H1 (cell line): ENCODE measurements around the gene TBC1D30. TPM values are rescaled to one million over a fixed set of nuclear protein-coding genes. Genes with fewer than 3 reads are reported as not detected.

ENCODE experiments used
- BRCA1 ChIP-seq: IDR thresholded peaks from 2 replicates; pipeline ENCODE4 v1.6.1; 2012; ENCODE audit warnings: low read depth, low read length, improper control_type of control experiment
- KDM1A ChIP-seq: fragments of 200-600, 300-600 bp; sonication (generic); IDR thresholded peaks from 2 replicates; pipeline ENCODE4 v1.7.1; 2016; ENCODE audit warnings: mild to moderate bottlenecking, low read length, borderline replicate concordance
- polyA plus RNA-seq, 7 experiments: library from polyadenylated mRNA; depleted of rRNA in 3 of 7; stranded (reverse) in 5 of 7; unstranded in 2 of 7; fragments of >200 nt in 5 of 7; fragments of 200-250 nt in 2 of 7; gene quantifications; 1 replicate in 5 of 7; 2 replicates in 1 of 7; 4 replicates in 1 of 7; pipeline versions ENCODE4 v1.2.1 to v1.2.3, GENCODE V29; 2011 to 2013; ENCODE audit warnings: missing spikeins in 2 of 7, mixed read lengths in 2 of 7
- total RNA-seq: library from RNA; stranded (reverse); fragmentation: NEBNext Ultra II Directional; extraction: Animal tissue kit (Norgen Biotek cat#: 25700); gene quantifications from 2 replicates; pipeline ENCODE4 v1.2.1, GENCODE V29; 2021
- TF ChIP-seq, protein P1 (sequence below): fragments of 300-600 bp; sonication (generic); IDR thresholded peaks from 2 replicates; pipeline ENCODE4 v1.7.1; 2012; ENCODE audit warnings: low read length, moderate library complexity, mild to moderate bottlenecking, inconsistent platforms; ENCODE audit not compliant: insufficient replicate concordance

Gene TBC1D30
- total and polyA plus RNA-seq, 2 of the 8 experiments (the other 6 are each of a cell fraction or from before 2014, with no cell fraction given): 2.8 to 5.5 TPM

GRCh38 chr12:64889434-64890216, 65.2 kb downstream of the TBC1D30 start (continued):
- TF ChIP-seq, protein P1, sequence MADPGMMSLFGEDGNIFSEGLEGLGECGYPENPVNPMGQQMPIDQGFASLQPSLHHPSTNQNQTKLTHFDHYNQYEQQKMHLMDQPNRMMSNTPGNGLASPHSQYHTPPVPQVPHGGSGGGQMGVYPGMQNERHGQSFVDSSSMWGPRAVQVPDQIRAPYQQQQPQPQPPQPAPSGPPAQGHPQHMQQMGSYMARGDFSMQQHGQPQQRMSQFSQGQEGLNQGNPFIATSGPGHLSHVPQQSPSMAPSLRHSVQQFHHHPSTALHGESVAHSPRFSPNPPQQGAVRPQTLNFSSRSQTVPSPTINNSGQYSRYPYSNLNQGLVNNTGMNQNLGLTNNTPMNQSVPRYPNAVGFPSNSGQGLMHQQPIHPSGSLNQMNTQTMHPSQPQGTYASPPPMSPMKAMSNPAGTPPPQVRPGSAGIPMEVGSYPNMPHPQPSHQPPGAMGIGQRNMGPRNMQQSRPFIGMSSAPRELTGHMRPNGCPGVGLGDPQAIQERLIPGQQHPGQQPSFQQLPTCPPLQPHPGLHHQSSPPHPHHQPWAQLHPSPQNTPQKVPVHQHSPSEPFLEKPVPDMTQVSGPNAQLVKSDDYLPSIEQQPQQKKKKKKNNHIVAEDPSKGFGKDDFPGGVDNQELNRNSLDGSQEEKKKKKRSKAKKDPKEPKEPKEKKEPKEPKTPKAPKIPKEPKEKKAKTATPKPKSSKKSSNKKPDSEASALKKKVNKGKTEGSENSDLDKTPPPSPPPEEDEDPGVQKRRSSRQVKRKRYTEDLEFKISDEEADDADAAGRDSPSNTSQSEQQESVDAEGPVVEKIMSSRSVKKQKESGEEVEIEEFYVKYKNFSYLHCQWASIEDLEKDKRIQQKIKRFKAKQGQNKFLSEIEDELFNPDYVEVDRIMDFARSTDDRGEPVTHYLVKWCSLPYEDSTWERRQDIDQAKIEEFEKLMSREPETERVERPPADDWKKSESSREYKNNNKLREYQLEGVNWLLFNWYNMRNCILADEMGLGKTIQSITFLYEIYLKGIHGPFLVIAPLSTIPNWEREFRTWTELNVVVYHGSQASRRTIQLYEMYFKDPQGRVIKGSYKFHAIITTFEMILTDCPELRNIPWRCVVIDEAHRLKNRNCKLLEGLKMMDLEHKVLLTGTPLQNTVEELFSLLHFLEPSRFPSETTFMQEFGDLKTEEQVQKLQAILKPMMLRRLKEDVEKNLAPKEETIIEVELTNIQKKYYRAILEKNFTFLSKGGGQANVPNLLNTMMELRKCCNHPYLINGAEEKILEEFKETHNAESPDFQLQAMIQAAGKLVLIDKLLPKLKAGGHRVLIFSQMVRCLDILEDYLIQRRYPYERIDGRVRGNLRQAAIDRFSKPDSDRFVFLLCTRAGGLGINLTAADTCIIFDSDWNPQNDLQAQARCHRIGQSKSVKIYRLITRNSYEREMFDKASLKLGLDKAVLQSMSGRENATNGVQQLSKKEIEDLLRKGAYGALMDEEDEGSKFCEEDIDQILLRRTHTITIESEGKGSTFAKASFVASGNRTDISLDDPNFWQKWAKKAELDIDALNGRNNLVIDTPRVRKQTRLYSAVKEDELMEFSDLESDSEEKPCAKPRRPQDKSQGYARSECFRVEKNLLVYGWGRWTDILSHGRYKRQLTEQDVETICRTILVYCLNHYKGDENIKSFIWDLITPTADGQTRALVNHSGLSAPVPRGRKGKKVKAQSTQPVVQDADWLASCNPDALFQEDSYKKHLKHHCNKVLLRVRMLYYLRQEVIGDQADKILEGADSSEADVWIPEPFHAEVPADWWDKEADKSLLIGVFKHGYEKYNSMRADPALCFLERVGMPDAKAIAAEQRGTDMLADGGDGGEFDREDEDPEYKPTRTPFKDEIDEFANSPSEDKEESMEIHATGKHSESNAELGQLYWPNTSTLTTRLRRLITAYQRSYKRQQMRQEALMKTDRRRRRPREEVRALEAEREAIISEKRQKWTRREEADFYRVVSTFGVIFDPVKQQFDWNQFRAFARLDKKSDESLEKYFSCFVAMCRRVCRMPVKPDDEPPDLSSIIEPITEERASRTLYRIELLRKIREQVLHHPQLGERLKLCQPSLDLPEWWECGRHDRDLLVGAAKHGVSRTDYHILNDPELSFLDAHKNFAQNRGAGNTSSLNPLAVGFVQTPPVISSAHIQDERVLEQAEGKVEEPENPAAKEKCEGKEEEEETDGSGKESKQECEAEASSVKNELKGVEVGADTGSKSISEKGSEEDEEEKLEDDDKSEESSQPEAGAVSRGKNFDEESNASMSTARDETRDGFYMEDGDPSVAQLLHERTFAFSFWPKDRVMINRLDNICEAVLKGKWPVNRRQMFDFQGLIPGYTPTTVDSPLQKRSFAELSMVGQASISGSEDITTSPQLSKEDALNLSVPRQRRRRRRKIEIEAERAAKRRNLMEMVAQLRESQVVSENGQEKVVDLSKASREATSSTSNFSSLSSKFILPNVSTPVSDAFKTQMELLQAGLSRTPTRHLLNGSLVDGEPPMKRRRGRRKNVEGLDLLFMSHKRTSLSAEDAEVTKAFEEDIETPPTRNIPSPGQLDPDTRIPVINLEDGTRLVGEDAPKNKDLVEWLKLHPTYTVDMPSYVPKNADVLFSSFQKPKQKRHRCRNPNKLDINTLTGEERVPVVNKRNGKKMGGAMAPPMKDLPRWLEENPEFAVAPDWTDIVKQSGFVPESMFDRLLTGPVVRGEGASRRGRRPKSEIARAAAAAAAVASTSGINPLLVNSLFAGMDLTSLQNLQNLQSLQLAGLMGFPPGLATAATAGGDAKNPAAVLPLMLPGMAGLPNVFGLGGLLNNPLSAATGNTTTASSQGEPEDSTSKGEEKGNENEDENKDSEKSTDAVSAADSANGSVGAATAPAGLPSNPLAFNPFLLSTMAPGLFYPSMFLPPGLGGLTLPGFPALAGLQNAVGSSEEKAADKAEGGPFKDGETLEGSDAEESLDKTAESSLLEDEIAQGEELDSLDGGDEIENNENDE: no peak
- TF ChIP-seq KDM1A (no peak), BRCA1 (no peak)
- TF ChIP-seq, all 59 proteins: peak for 1
